Adipose tissue (tissue), 3 donors: ENCODE results near the gene OR2B2. TPM values are rescaled to one million over a fixed set of nuclear protein-coding genes. Genes with fewer than 3 reads are reported as not detected.
"Not testable (repeated sequence)": the region's sequence is repeated elsewhere in the genome, so short reads cannot be mapped to it uniquely, and the experiment has no call there.

Source experiments
- H3K27ac ChIP-seq: one replicate; pipeline ENCODE4 v1.5.1; 2013; ENCODE audit warnings: low read depth, low read length
- WGBS, 3 donors: extraction: QIAGEN DNeasy Blood & Tissue Kit; methylation state at CpG; one replicate each; pipeline ENCODE4 v1.1.7; 2013; 5-methylcytosine and 5-hydroxymethylcytosine counted together
- polyA plus RNA-seq, 3 donors: library from polyadenylated mRNA; stranded (reverse); fragments of 200-250 nt; gene quantifications; one replicate each; pipeline ENCODE4 v1.2.3, GENCODE V29; 2013
- donor health status: healthy with polysubstance abuse.
- donor health status: Bipolar disorder and iron deficiency.
- donor health status: healthy.

OR2B2 gene
- not detected for polyA plus RNA-seq

DNA sequence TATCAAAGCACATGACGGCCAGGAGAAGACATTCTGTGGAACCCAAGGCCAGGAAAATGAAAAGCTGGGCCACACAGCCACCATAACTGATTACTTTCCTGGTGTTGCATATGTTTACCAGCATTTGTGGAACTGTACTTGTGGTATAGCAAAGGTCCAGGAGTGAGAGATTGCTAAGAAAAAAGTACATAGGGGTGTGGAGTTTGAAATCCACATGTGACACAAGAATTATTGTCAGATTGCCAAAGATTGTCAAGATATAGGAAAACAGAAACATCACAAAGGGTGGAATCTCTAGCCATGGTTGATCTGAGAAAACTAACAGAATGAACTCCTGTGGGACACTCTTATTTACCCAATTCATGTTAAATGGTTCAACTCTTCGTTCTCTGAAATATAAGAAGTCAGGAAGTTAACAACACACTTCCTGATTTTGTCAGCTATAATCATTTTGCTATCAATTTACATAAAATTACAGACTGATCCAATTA lies at the start of gene OR2B2:
TSS of gene OR2B2 (minus strand) at position 441 of the 491 bp plus-strand sequence. CDS start at position 364, 77 bp downstream.
- WGBS, 3 donors = 56 to 67% (median 59%) methylated on average over 2 of the region's 2 CpGs
- H3K27ac ChIP-seq = no peak within 1 kb of the TSS

DNA sequence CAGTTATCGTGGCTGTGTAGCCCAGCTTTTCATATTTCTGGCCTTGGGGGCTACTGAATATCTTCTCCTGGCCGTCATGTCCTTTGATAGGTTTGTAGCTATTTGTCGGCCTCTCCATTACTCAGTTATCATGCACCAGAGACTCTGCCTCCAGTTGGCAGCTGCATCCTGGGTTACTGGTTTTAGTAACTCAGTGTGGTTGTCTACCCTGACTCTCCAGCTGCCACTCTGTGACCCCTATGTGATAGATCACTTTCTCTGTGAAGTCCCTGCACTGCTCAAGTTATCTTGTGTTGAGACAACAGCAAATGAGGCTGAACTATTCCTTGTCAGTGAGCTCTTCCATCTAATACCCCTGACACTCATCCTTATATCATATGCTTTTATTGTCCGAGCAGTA lies 45.3 kb upstream of the OR2B2 start:
- H3K27ac ChIP-seq = no peak overlapping the region
- WGBS, 3 donors = 64 to 82% (median 68%) methylated on average over 4 of the region's 4 CpGs

DNA sequence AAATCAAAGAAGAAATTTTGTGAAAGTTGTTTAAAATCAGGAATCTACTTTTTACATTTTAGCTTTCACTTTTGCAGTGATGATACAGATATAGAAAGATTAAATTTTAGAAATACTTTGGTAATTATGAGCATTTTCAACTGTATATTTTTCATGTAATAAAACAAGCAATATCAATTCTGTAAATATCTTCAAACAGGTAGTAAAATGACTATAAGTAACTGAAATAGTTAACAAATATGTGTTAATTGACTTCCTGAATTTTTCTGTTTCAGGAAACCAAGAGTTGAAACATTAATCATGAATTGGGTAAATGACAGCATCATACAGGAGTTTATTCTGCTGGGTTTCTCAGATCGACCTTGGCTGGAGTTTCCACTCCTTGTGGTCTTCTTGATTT lies 44.7 kb upstream of the OR2B2 start, which contains the start of gene OR2B6:
TSS of gene OR2B6 (plus strand) at position 301 of the 400 bp plus-strand sequence. CDS start at position 301, 0 bp downstream.
- WGBS, 3 donors = 18 to 44% (median 36%) methylated on average over 1 of the region's 1 CpG
- no peak within 1 kb of the TSS for H3K27ac ChIP-seq

DNA sequence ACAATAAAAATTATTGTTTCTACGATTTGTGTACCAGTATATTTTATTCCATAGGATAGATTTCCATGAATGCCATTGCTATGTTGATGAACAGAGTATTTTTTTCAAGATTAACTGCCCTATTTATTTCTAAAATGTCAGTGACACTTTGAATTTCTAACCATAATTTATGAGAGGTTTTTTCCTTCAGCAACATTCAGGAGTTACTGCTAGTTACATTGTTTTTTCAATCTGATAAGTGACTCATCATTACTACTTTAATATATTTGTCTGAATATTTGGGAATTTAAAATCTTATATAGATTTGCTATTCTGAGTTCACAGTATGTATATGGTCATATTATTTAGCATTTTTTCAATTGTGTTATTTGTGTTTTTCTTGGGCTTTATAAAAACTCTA lies 38.8 kb upstream of the OR2B2 start:
- no peak overlapping the region for H3K27ac ChIP-seq

DNA sequence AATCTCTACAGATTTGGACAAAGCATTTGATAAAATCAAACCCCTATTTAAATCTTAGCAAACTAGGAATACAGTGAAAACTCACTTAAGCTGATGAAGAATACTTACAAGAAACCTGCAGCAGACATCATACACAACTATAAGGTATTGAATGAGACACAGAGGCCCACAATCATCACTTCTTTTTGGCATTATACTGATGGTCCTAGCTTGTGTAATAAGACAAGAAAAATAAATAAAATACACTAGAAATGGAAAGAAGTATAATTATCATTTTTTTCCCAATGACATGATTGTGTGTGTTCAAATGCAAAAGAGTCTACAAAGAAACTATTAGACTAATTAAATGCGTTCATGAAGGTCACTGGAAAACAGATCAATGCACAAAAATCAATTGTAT lies 36.0 kb upstream of the OR2B2 start:
- no peak overlapping the region for H3K27ac ChIP-seq
- WGBS, 3 donors = 43 to 75% (median 75%) methylated on average over 1 of the region's 1 CpG

More for the DNA sequence above, 38.8 kb upstream of the OR2B2 start:
- WGBS, 3 donors = 45 to 51% (median 45%) methylated on average over 1 of the region's 1 CpG

DNA sequence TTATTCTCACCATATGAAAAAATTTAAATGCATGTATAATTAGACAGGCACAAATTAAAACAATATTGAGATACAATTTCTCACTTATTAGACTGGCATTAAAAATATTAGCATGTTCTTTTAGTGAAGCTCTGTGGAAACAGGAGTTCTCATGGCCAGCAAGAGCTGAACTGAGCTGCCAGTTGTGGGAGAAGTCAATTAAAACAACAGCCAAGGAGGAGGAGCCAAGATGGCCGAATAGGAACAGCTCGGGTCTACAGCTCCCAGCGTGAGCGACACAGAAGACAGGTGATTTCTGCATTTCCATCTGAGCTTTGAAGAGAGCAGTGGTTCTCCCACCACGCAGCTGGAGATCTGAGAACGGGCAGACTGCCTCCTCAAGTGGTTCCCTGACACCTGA lies 30.9 kb upstream of the OR2B2 start:
- 7 to 39% (median 35%) methylated on average over 6 of the region's 6 CpGs for WGBS, 3 donors
- not testable (repeated sequence) for H3K27ac ChIP-seq

DNA sequence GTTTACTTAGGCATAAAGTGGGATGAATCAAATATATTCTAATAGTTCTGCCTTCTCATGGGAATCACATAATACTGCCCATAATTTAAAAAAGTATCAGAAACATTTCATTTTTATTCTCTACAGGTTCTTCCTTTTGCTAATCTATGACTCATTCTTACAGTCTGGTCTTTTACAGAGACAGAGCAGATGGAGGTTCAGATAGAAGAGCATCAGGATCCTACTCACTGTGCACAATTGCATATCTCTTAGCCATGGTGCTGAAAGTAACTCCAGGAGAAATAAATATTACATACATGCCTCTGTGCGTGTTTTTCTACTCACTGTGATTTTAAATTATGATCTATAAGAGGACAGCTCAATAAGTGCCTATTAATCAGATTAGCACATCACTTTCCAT lies 28.6 kb upstream of the OR2B2 start:
- 56 to 79% (median 68%) methylated on average over 1 of the region's 1 CpG for whole genome bisulfite sequencing, 3 donors
- no peak overlapping the region for H3K27ac ChIP-seq

DNA sequence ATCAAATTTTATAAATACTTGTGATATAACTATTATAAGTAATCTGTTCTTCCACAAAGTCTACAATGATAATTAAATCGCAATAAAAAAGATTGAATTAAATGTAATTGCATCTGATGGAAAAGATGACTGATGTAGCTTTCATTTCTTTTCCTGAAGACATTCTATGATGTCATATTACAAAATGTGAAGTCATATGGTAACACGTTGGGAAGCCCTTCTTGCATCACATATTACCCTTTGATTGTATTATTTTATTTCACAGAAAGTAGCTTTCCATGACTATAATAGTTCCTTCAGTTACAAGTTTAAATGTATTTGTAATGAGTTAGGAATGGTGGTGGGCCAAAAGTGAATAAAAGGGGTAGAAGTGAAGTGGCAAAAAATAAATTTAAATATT lies 19.0 kb upstream of the OR2B2 start:
- H3K27ac ChIP-seq = no peak overlapping the region
- WGBS, 3 donors = 72 to 82% (median 79%) methylated on average over 2 of the region's 2 CpGs

DNA sequence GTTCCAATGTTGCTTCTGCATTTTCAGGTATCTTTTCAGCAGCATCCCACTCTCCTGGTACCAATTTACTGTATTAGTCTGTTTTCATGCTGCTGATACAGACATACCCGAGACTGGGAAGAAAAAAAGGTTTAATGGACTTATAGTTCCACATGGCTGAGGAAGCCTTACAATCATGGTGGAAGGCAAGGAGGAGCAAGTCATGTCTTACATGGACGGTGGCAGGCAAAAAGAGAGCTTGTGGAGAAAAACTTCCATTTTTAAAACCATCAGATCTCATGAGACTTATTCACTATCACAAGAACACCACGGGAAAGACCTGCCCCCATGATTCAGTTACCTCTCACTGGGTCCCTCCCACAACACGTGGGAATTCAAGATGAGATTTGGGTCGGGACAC lies 17.7 kb upstream of the OR2B2 start:
- H3K27ac ChIP-seq = not testable (repeated sequence)
- WGBS, 3 donors = 63 to 78% (median 78%) methylated on average over 5 of the region's 5 CpGs

DNA sequence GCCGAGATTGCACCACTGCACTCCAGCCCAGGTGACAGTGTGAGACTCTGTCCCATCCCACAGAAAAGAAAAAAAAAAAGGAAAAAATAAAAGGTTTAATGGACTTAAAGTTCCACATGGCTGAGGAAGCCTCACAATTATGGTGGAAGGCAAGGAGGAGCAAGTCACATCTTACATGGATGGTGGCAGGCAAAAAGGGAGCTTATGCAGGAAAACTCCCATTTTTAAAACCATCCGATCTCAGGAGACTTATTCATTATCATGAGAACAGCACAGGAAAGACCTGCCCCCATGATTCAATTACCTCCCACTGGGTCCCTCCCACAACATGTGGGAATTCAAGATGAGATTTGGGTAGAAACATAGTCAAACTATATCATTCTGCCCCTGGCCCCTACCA lies 15.8 kb upstream of the OR2B2 start:
- H3K27ac ChIP-seq = not testable (repeated sequence)
- WGBS, 3 donors = 90 to 95% (median 92%) methylated on average over 2 of the region's 2 CpGs

DNA sequence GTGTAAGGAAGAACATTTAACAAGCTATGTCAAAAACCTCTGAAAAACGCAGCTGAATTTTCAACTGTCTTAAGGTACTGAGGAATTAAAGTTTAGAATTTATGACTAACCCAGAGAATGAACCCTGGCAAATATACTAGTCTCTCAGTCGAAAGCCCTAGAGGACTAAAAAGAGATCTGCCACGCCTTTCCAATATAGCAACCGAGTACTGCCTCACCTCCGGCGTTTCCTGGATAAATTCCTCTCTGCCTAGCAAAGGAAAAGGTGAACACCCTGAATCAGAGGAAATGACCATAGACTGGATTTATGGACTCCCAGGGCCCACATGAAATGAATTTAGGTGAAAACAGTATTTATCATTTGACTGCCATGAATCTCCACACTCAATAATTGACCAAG lies 12.0 kb upstream of the OR2B2 start:
- no peak overlapping the region for H3K27ac ChIP-seq
- WGBS, 3 donors = 72 to 80% (median 76%) methylated on average over 6 of the region's 6 CpGs

DNA sequence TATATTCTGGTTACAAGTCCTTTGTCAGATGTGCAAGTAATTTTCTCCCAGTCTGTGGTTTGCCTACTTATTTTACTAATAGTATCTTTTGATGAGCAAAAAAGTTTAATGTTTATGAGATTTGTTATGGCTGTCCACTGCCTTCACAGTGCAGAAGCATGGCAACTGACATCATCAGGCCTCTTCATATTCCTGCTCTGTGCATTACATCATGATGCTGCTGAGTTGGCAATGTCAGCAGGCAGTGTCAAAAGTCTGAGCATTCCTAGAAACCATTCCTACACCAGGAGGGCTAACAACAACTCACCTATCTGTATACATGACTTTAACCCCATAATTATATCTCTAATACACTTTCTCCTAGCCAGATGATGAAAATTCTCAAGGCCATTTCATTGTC lies 10.8 kb upstream of the OR2B2 start:
- no peak overlapping the region for H3K27ac ChIP-seq

DNA sequence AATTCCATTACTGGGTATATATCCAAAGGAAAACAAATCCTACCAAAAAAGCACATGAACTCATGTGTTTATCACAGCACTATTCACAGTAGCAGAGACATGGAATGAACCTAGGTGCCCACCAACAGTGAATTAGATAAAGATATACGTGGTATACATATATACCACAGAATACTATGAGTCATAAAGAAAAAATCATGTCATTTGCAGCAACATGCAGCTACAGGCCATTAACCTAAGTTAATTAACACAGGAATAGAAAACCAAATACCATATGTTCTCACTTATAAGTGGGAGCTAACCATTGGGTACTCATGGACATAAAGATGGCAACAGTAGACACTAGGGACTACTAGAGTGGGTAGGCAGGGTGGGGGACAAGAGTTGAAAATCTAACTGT lies 4.2 kb downstream of the OR2B2 start:
- 67 to 77% (median 74%) methylated on average over 1 of the region's 1 CpG for WGBS, 3 donors
- no peak overlapping the region for H3K27ac ChIP-seq

DNA sequence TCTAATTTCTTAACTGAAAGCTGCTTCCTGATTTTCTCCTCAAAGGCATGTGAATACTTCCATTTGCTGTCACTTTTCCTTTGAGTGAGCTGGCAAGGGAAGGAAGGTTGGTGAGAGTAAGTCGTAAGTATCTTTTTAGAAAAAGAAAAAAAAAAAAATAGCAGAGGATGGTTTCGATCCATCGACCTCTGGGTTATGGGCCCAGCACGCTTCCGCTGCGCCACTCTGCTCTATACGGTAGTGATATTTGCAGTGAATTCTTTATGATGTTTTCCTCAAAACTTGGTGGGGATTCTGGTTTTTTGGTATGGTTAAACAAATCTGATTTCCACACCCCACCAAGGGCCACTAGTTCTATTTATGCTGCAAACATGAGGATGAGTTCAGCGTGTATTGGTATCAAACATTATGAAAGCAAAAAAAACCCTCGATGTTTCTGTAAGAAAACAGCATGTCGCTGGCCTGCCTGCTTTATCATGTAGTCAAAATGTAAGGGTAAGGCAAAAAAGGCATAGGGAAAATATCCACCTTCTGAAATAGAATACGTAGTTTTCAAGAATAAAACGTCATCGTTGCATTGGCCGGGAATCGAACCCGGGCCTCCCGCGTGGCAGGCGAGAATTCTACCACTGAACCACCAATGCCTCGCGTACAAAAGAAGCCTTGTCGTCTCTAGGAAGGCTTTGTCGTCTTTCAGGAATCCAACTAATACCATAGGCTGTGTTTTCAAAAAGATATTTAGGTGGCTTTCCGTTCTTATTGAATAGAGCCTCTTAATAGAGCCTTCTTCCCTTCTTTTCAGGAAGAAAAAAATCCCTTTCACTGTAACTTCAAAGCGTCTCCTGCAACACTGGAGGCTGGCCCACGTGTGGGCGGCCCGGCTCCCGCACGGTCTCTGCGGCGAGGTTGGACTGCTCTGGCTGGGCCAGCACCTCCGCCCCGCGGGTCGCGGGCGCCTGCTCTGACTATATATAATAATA lies 9.6 kb downstream of the OR2B2 start:
- no peak overlapping the region for H3K27ac ChIP-seq

DNA sequence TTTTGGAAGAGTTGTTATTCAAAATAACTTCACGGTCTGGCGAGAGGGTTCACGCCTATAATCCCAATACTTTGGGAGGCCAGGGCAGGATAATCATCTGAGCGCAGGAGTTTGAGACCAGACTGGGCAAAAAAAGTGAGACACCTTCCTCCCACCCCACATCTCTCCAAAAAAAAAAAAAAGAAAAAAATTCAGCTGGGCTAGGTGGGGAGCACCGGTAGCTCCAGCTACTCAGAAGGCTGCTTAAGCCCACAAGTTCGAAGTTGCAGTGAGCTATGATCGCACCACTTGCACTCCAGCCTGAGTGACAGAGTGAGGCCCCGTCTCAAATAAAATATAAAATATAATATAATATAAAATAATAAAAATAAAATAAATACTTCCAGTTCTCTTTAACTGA lies 10.4 kb downstream of the OR2B2 start:
- no peak overlapping the region for H3K27ac ChIP-seq
- WGBS, 3 donors = 84 to 88% (median 85%) methylated on average over 8 of the region's 8 CpGs

More for the DNA sequence above, 9.6 kb downstream of the OR2B2 start:
- 0 to 1% (median 1%) methylated on average over 38 of the region's 38 CpGs for WGBS, 3 donors

DNA sequence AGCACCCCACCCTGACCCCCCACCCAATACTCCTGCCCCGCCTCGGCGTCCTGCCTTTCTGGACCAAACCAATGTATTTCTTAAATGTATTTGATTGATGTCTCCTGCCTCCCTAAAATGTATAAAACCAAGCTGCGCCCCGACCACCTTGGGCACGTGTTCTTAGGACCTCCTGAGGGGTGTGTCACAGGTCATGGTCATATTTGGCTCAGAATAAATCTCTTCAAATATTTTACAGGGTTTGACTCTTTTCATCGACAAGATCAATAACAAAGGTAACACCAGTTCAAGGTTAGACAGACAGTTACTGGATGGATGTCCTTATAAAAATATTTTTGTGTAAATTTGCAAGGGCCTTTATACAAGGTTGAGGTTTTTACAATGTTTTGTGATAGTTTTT lies 12.0 kb downstream of the OR2B2 start:
- WGBS, 3 donors = 74 to 89% (median 86%) methylated on average over 7 of the region's 7 CpGs
- H3K27ac ChIP-seq = not testable (repeated sequence)

DNA sequence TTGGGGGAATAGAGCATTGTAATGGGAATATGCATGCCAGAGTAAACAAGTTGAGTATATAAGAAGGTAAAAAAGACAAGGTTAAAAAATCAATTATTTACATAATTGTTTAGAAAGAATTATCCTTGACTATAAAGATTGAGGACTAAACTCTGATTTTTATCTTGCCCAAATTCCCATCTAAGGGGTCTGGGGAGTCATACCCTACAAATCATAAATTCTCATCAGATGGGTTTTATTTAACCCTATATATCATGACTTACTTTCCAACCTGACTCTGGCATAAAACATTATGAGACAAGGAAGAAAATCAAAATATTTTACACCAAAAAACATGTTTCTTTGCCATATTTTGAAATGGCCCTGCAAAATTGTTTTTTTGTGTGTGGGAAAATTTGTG lies 12.7 kb downstream of the OR2B2 start:
- no peak overlapping the region for H3K27ac ChIP-seq

DNA sequence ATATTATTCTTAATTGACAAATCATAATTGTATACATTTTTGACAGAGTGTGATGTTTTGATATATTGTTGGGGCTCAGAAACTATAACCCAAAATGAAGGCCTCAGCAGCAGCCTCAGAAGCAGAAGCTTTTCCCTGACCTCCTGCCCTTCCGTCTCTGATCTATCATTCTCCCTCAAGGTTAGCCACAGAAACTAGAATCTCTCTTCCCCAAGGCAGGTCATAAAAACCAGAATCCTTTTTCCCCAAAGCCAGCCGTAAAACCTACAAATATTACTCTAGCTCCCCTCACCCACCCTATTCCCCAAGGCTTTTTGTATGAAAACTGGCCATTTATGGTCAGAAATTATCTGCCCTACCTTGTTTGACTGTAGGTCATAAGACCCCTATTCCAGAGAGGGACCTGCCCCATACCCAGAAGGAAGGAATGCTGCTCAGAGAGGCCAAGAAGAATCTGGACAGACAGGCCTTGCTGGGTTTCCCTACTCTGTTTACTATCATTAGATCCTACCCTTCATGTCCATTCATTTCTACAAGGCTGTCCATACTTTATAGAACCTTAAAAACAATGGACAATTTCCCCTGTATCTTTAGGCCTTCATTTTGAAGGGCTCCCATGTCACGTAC lies 14.5 kb downstream of the OR2B2 start:
- H3K27ac ChIP-seq = no peak overlapping the region
- 95 to 97% (median 96%) methylated on average over 3 of the region's 3 CpGs for WGBS, 3 donors

DNA sequence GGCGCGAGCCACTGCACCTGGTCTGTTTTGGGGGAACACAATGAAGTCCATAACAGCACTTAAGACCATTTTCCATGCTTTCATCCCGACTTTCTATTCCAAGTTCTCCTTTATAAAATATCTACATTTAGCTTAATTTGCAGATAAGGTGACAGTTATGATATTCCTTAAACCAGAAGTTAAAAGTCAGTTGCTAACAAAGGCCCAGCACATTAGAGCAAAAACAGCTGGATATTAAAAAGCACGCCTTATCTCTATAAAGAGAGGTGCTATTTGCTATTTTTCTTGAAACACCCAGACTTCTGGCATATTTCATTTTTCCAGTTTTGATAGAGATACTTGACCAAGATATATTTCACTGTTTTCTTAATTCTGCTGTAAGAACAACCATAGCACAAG lies 15.8 kb downstream of the OR2B2 start:
- 85 to 90% (median 85%) methylated on average over 4 of the region's 4 CpGs for WGBS, 3 donors

More for the DNA sequence above, 15.8 kb downstream of the OR2B2 start:
- no peak overlapping the region for H3K27ac ChIP-seq
